ENCODE measurements around the gene VAV3. TPM values are rescaled to one million over a fixed set of nuclear protein-coding genes. Genes with fewer than 3 reads are reported as not detected.

Gene VAV3
- total and polyA plus RNA-seq, 10 of the 15 experiments (the other 5 are each of a cell fraction or from before 2014, with no cell fraction given), result 0.84 to 5.5 (median 3.4) TPM

GRCh38 chr1:107692580-107693345 lies 272.2 kb downstream of the VAV3 start (continued):
- TF ChIP-seq MLLT1 (IDR thresholded peaks at IDR 0.05) (no peak), BMI1 (IDR thresholded peaks at IDR 0.05; ENCODE audit: borderline replicate concordance) (no peak)

GRCh38 chr1:107691540-107691939 lies 273.4 kb downstream of the VAV3 start:
- H3K4me1 ChIP-seq (ENCODE audit: control insufficient read depth, insufficient read depth, low read length), result no peaks in the 10 kb centered on the region
- POLR2A ChIA-PET, result no interaction called here
- CTCF ChIA-PET, result no interaction called here
- no peak for FAIRE-seq
- no peak overlapping the region for H3K4me3 ChIP-seq
- intact Hi-C loops (cut with micrococcal nuclease; ENCODE audit: unreplicated experiment) (no loop called here), in situ Hi-C loops (cut with MboI) (no loop called here)
- no peak overlapping the region for H3K4me2 ChIP-seq (ENCODE audit: control insufficient read depth, insufficient read depth)
- no peaks in the 10 kb centered on the region for H3K9me3 ChIP-seq (replicated peaks; ENCODE audit: control insufficient read depth, insufficient read depth, low read length)
- no peak overlapping the region for H3K27ac ChIP-seq (ENCODE audit: control insufficient read depth, insufficient read depth)
- RAD21 ChIA-PET (ENCODE audit: unreplicated experiment), result no interaction called here
- no peak for ATAC-seq
- no peaks in the 10 kb centered on the region for H3K36me3 ChIP-seq (ENCODE audit: control insufficient read depth in 2 of 2, insufficient read depth in 2 of 2, low read length in 1 of 2)
- BruUV-seq (replicated peaks), result no TSS peak
- H3K27me3 ChIP-seq (replicated peaks in 1 of 2; ENCODE audit: control insufficient read depth in 2 of 2, insufficient read depth in 2 of 2, low read length in 1 of 2), result no peaks in the 10 kb centered on the region
- no peaks in the 10 kb centered on the region for H3K79me2 ChIP-seq (ENCODE audit: control insufficient read depth, insufficient read depth, low read length)
- no peaks in the 10 kb centered on the region for H4K20me1 ChIP-seq (ENCODE audit: control insufficient read depth, insufficient read depth)
- SMC1A ChIA-PET (ENCODE audit: uncharacterized antibody, unreplicated experiment), result no interaction called here
- no peak overlapping the region for H3K9ac ChIP-seq (ENCODE audit: control insufficient read depth, insufficient read depth, low read length)
- no peak for DNase-seq (ENCODE audit: low read depth, low spot score)
- no peak overlapping the region for H2AFZ ChIP-seq (ENCODE audit: control insufficient read depth, low read depth, low read length)
- no peak for TF ChIP-seq ZNF24 (IDR thresholded peaks at IDR 0.05)
- TF ChIP-seq HDAC2 (IDR thresholded peaks at IDR 0.05), result no peak
- TF ChIP-seq, protein P1, sequence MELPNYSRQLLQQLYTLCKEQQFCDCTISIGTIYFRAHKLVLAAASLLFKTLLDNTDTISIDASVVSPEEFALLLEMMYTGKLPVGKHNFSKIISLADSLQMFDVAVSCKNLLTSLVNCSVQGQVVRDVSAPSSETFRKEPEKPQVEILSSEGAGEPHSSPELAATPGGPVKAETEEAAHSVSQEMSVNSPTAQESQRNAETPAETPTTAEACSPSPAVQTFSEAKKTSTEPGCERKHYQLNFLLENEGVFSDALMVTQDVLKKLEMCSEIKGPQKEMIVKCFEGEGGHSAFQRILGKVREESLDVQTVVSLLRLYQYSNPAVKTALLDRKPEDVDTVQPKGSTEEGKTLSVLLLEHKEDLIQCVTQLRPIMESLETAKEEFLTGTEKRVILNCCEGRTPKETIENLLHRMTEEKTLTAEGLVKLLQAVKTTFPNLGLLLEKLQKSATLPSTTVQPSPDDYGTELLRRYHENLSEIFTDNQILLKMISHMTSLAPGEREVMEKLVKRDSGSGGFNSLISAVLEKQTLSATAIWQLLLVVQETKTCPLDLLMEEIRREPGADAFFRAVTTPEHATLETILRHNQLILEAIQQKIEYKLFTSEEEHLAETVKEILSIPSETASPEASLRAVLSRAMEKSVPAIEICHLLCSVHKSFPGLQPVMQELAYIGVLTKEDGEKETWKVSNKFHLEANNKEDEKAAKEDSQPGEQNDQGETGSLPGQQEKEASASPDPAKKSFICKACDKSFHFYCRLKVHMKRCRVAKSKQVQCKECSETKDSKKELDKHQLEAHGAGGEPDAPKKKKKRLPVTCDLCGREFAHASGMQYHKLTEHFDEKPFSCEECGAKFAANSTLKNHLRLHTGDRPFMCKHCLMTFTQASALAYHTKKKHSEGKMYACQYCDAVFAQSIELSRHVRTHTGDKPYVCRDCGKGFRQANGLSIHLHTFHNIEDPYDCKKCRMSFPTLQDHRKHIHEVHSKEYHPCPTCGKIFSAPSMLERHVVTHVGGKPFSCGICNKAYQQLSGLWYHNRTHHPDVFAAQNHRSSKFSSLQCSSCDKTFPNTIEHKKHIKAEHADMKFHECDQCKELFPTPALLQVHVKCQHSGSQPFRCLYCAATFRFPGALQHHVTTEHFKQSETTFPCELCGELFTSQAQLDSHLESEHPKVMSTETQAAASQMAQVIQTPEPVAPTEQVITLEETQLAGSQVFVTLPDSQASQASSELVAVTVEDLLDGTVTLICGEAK (IDR thresholded peaks at IDR 0.05; ENCODE audit: borderline replicate concordance), result no peak
- no peak for TF ChIP-seq EED (IDR thresholded peaks at IDR 0.05; ENCODE audit: low read depth)
- TF ChIP-seq BRCA1 (IDR thresholded peaks at IDR 0.05; ENCODE audit: low read depth, low read length), result no peak
- TF ChIP-seq TAF1 (IDR thresholded peaks at IDR 0.05; ENCODE audit: borderline replicate concordance, low read depth, low read length), result no peak
- TF ChIP-seq CREM (IDR thresholded peaks at IDR 0.05; ENCODE audit: low read depth), result no peak
- TF ChIP-seq NFYA (IDR thresholded peaks at IDR 0.05; ENCODE audit: borderline replicate concordance, low read depth, low read length), result no peak
- no peak for TF ChIP-seq EGR1 (IDR thresholded peaks at IDR 0.05; ENCODE audit: borderline replicate concordance in 1 of 2, low read depth in 2 of 2, low read length in 2 of 2)
- no peak for TF ChIP-seq RELA (IDR thresholded peaks at IDR 0.05; ENCODE audit: borderline replicate concordance, partially characterized antibody)
- TF ChIP-seq CHD1 (IDR thresholded peaks at IDR 0.05; ENCODE audit: low read depth, low read length), result no peak
- TF ChIP-seq, protein P2, sequence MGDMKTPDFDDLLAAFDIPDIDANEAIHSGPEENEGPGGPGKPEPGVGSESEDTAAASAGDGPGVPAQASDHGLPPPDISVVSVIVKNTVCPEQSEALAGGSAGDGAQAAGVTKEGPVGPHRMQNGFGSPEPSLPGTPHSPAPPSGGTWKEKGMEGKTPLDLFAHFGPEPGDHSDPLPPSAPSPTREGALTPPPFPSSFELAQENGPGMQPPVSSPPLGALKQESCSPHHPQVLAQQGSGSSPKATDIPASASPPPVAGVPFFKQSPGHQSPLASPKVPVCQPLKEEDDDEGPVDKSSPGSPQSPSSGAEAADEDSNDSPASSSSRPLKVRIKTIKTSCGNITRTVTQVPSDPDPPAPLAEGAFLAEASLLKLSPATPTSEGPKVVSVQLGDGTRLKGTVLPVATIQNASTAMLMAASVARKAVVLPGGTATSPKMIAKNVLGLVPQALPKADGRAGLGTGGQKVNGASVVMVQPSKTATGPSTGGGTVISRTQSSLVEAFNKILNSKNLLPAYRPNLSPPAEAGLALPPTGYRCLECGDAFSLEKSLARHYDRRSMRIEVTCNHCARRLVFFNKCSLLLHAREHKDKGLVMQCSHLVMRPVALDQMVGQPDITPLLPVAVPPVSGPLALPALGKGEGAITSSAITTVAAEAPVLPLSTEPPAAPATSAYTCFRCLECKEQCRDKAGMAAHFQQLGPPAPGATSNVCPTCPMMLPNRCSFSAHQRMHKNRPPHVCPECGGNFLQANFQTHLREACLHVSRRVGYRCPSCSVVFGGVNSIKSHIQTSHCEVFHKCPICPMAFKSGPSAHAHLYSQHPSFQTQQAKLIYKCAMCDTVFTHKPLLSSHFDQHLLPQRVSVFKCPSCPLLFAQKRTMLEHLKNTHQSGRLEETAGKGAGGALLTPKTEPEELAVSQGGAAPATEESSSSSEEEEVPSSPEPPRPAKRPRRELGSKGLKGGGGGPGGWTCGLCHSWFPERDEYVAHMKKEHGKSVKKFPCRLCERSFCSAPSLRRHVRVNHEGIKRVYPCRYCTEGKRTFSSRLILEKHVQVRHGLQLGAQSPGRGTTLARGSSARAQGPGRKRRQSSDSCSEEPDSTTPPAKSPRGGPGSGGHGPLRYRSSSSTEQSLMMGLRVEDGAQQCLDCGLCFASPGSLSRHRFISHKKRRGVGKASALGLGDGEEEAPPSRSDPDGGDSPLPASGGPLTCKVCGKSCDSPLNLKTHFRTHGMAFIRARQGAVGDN (IDR thresholded peaks at IDR 0.05), result no peak

All from GM12878 (cell line).